WTC11 (cell line): ENCODE data around the gene UPK3A. TPM values are rescaled to one million over a fixed set of nuclear protein-coding genes. Genes with fewer than 3 reads are reported as not detected.
A peak's percentile ranks its signal among the peaks of the same experiment; 100 is the strongest.

Experiments used
- ATAC-seq: fragments of 200-7000 bp; cut with Tn5 transposase; 2 replicates; pipeline ENCODE4 v1.10.0; 2021; ENCODE audit warnings: mild to moderate bottlenecking, moderate library complexity
- CTCF ChIA-PET: fragments of 300-600 bp; sonication (Branson Sonifier 250); formaldehyde crosslinking; loops from one replicate; lab custom pipeline; 2021; ENCODE audit warnings: antibody characterized with exemption; lab: Charles Lee
- POLR2A ChIA-PET: fragments of 350-600 bp; sonication (Branson Sonifier 250); formaldehyde crosslinking; loops from one replicate; lab custom pipeline; 2021; ENCODE audit warnings: antibody characterized with exemption; lab: Charles Lee
- DNase-seq: peaks from one replicate; pipeline ENCODE4 v3.0.0; 2021; ENCODE audit warnings: low spot score
- H3K27ac Mint-ChIP-seq: 2 replicates; pipeline ENCODE4 v1.8.0; 2021; ENCODE audit warnings: mixed read lengths
- H3K27me3 Mint-ChIP-seq: 2 replicates; pipeline ENCODE4 v1.8.0; 2021; ENCODE audit warnings: low read depth, mild to moderate bottlenecking, moderate library complexity, mixed read lengths
- H3K36me3 Mint-ChIP-seq: 2 replicates; pipeline ENCODE4 v1.8.0; 2021; ENCODE audit warnings: mixed read lengths
- H3K4me1 Mint-ChIP-seq: 2 replicates; pipeline ENCODE4 v1.8.0; 2022; ENCODE audit warnings: mixed read lengths
- H3K4me3 Mint-ChIP-seq: 2 replicates; pipeline ENCODE4 v1.8.0; 2021; ENCODE audit warnings: mild to moderate bottlenecking, moderate library complexity, mixed read lengths
- H3K9me3 Mint-ChIP-seq: 2 replicates; pipeline ENCODE4 v1.8.0; 2021; ENCODE audit warnings: mixed read lengths
- AFF4 ChIP-seq: sonication (generic); formaldehyde crosslinking; IDR thresholded peaks from 2 replicates; pipeline ENCODE4 v1.8.1; 2023; ENCODE audit warnings: mild to moderate bottlenecking, missing genetic modification reagents, borderline replicate concordance
- CREB1 ChIP-seq: sonication (generic); formaldehyde crosslinking; IDR thresholded peaks from 2 replicates; pipeline ENCODE4 v1.8.0; 2023; ENCODE audit warnings: mild to moderate bottlenecking, missing genetic modification reagents
- E2F5 ChIP-seq: sonication (generic); formaldehyde crosslinking; IDR thresholded peaks from 2 replicates; pipeline ENCODE4 v1.8.1; 2022; ENCODE audit warnings: mild to moderate bottlenecking, moderate library complexity, missing genetic modification reagents
- ETV6 ChIP-seq: sonication (generic); formaldehyde crosslinking; IDR thresholded peaks from 2 replicates; pipeline ENCODE4 v1.8.1; 2022; ENCODE audit warnings: mild to moderate bottlenecking, missing genetic modification reagents
- FOXJ3 ChIP-seq: sonication (generic); formaldehyde crosslinking; IDR thresholded peaks from 2 replicates; pipeline ENCODE4 v1.9.0; 2021; ENCODE audit warnings: missing genetic modification reagents, mild to moderate bottlenecking, borderline replicate concordance
- FOXP4 ChIP-seq: sonication (generic); formaldehyde crosslinking; IDR thresholded peaks from 2 replicates; pipeline ENCODE4 v1.8.0; 2022; ENCODE audit warnings: mild to moderate bottlenecking, missing genetic modification reagents
- GRHL2 ChIP-seq: fragments of 250-450 bp; sonication (Bioruptor Pico); IDR thresholded peaks from 2 replicates; pipeline ENCODE4 v1.8.0; 2022; ENCODE audit warnings: mild to moderate bottlenecking, moderate library complexity; ENCODE audit not compliant: insufficient replicate concordance, severe bottlenecking
- GTF2I ChIP-seq: fragments of 250-450 bp; sonication (Bioruptor Pico); conservative IDR thresholded peaks from 2 replicates; pipeline ENCODE4 v1.4.0; 2021; ENCODE audit warnings: mild to moderate bottlenecking
- MXD4 ChIP-seq: fragments of 250-450 bp; sonication (Bioruptor Pico); IDR thresholded peaks from 2 replicates; pipeline ENCODE4 v1.8.0; 2021; ENCODE audit warnings: mild to moderate bottlenecking, moderate library complexity, borderline replicate concordance
- MYBL2 ChIP-seq: sonication (generic); formaldehyde crosslinking; IDR thresholded peaks from 2 replicates; pipeline ENCODE4 v1.8.1; 2023; ENCODE audit warnings: mild to moderate bottlenecking, moderate library complexity, missing genetic modification reagents
- PRDM15 ChIP-seq: sonication (generic); formaldehyde crosslinking; IDR thresholded peaks from 2 replicates; pipeline ENCODE4 v1.8.0; 2022; ENCODE audit warnings: missing genetic modification reagents
- STAT6 ChIP-seq: sonication (generic); formaldehyde crosslinking; conservative IDR thresholded peaks from 2 replicates; pipeline ENCODE4 v1.8.1; 2023; ENCODE audit warnings: mild to moderate bottlenecking, low read depth, missing genetic modification reagents, moderate library complexity
- USF1 ChIP-seq: sonication (generic); formaldehyde crosslinking; IDR thresholded peaks from 2 replicates; pipeline ENCODE4 v1.8.0; 2022; ENCODE audit warnings: mild to moderate bottlenecking, missing genetic modification reagents
- USF2 ChIP-seq: sonication (generic); formaldehyde crosslinking; IDR thresholded peaks from 2 replicates; pipeline ENCODE4 v1.8.1; 2023; ENCODE audit warnings: mild to moderate bottlenecking, missing genetic modification reagents, moderate library complexity
- ZBTB21 ChIP-seq: sonication (generic); formaldehyde crosslinking; IDR thresholded peaks from 2 replicates; pipeline ENCODE4 v1.8.1; 2023; ENCODE audit warnings: mild to moderate bottlenecking, missing genetic modification reagents, borderline replicate concordance
- ZNF263 ChIP-seq: sonication (generic); formaldehyde crosslinking; IDR thresholded peaks from 2 replicates; pipeline ENCODE4 v1.8.1; 2022; ENCODE audit warnings: low read depth, mild to moderate bottlenecking, moderate library complexity, missing genetic modification reagents
- ZNF396 ChIP-seq: fragments of 250-450 bp; sonication (Bioruptor Pico); IDR thresholded peaks from 2 replicates; pipeline ENCODE4 v1.8.0; 2021; ENCODE audit warnings: mild to moderate bottlenecking, moderate library complexity, borderline replicate concordance
- ZNF416 ChIP-seq: fragments of 250-450 bp; sonication (Bioruptor Pico); IDR thresholded peaks from 2 replicates; pipeline ENCODE4 v1.9.0; 2021; ENCODE audit warnings: mild to moderate bottlenecking, inconsistent platforms
- total RNA-seq: library from RNA; stranded (reverse); gene quantifications from 3 replicates; pipeline ENCODE4 v1.2.3, GENCODE V29; 2021

Gene UPK3A
- total RNA-seq, 1 experiment from 2014 or later = 0.37 TPM

- Mint-ChIP-seq H3K27me3 (peaks cover 23% of the 10 kb centered on the region), H3K36me3 (0 out of 2 replicates have a peak, but pooled peaks cover 3% of the 10 kb centered on the region), H3K4me1 (peaks cover 21% of the 10 kb centered on the region), H3K27ac (peak within 1 kb of the TSS; percentile 82; the same call in 1 of the 2 replicates), H3K9me3 (no peaks in the 10 kb centered on the region), H3K4me3 (peak within 1 kb of the TSS; percentile 88)
- no peak for TF ChIP-seq MYBL2 (CRISPR knock-in tag)
- TF ChIP-seq GTF2I = no peak
- peak; percentile 37; the same call in 1 of the 2 replicates for TF ChIP-seq USF2 (CRISPR knock-in tag)
- 0 out of 2 replicates have a peak, but pooled peaks have one; percentile 20 for TF ChIP-seq ZBTB21 (CRISPR knock-in tag)
- TF ChIP-seq ZNF396 (CRISPR knock-in tag) = no peak
- TF ChIP-seq MXD4 (CRISPR knock-in tag) = no peak
- TF ChIP-seq ZNF416 (CRISPR knock-in tag) = no peak
- TF ChIP-seq ETV6 = peak; percentile 52; the same call in 1 of the 2 replicates
- DNase-seq = peak; percentile 87
- ChIA-PET POLR2A (no interaction called here), CTCF (no interaction called here)
- ATAC-seq = peak; percentile 81
These were observed 43.7 kb upstream of the UPK3A start, which contains the start of gene KIAA0930 for GRCh38 chr22:45240810-45241631. KIAA0930 (minus strand) TSS chr22:45240894; CDS start chr22:45240703, 191 bp downstream.

- Mint-ChIP-seq H3K9me3 (no peaks in the 10 kb centered on the region), H3K36me3 (0 out of 2 replicates have a peak, but pooled peaks cover 3% of the 10 kb centered on the region), H3K27ac (no peak overlapping the region), H3K4me3 (no peak overlapping the region), H3K4me1 (peaks cover 25% of the 10 kb centered on the region), H3K27me3 (peaks cover 23% of the 10 kb centered on the region)
- ChIA-PET CTCF (no interaction called here), POLR2A (no interaction called here)
- DNase-seq = no peak
- ATAC-seq = no peak
- TF ChIP-seq E2F5 (no peak), PRDM15 (CRISPR knock-in tag) (no peak), CREB1 (CRISPR knock-in tag) (no peak), USF1 (CRISPR knock-in tag) (no peak), FOXP4 (CRISPR knock-in tag) (no peak), ZNF263 (CRISPR knock-in tag) (no peak), MXD4 (CRISPR knock-in tag) (no peak), STAT6 (CRISPR knock-in tag) (no peak), FOXJ3 (CRISPR knock-in tag) (no peak), GRHL2 (CRISPR knock-in tag) (no peak), AFF4 (CRISPR knock-in tag) (no peak)
These were observed 42.0 kb upstream of the UPK3A start for GRCh38 chr22:45242778-45243191.
